Left ventricle myocardium inferior (tissue), 1 donor: ENCODE measurements around the gene TMC1. TPM values are rescaled to one million over a fixed set of nuclear protein-coding genes. Genes with fewer than 3 reads are reported as not detected.

Experiments
- DNase-seq: peaks from one replicate; pipeline ENCODE4 v3.0.0-alpha.2; 2020
- H3K27ac ChIP-seq: fragments of 200-600 bp; replicated peaks from 2 replicates; pipeline ENCODE4 v1.8.0; 2021
- H3K27me3 ChIP-seq: fragments of 200-600 bp; 2 replicates; pipeline ENCODE4 v1.8.0; 2021; ENCODE audit warnings: low read depth
- H3K36me3 ChIP-seq: fragments of 200-600 bp; 2 replicates; pipeline ENCODE4 v1.8.0; 2021
- H3K4me1 ChIP-seq: fragments of 200-600 bp; 2 replicates; pipeline ENCODE4 v1.8.0; 2021
- H3K4me3 ChIP-seq: fragments of 200-600 bp; 2 replicates; pipeline ENCODE4 v1.8.0; 2021; ENCODE audit warnings: mild to moderate bottlenecking, moderate library complexity
- H3K9me3 ChIP-seq: fragments of 200-600 bp; replicated peaks from 2 replicates; pipeline ENCODE4 v1.8.0; 2021
- CTCF ChIP-seq: fragments of 200-600 bp; IDR thresholded peaks from 2 replicates; pipeline ENCODE4 v1.8.0; 2021; ENCODE audit warnings: antibody characterized with exemption, mild to moderate bottlenecking, borderline replicate concordance
- intact Hi-C: fragments of 100-400 bp; cut with micrococcal nuclease; formaldehyde crosslinking; loops from one replicate; pipeline ENCODE4 v1.11.0; 2022
- total RNA-seq: library from RNA; stranded (reverse); fragmentation: NEBNext Ultra II Directional; extraction: Animal tissue kit (Norgen Biotek cat#: 25700); gene quantifications from one replicate; pipeline ENCODE4 v1.2.1, GENCODE V29; 2021
- donor health status: DM: no; HTN: yes; CAD: no; lungs with severe emphysema.

TMC1 gene
- total RNA-seq, 1 donor from 2014 or later = 0.25 TPM

- Histone ChIP-seq H3K27me3 (no peaks in the 10 kb centered on the region), H3K36me3 (no peaks in the 10 kb centered on the region), H3K9me3 (no peaks in the 10 kb centered on the region), H3K27ac (no peak overlapping the region), H3K4me3 (no peak overlapping the region), H3K4me1 (no peaks in the 10 kb centered on the region)
- no peak for DNase-seq
- intact Hi-C loops = no loop called here
- TF ChIP-seq CTCF = no peak
Observed at GRCh38 chr9:72649127-72649442, 127.7 kb downstream of the TMC1 start.

GRCh38 chr9:72650206-72650605 lies 128.8 kb downstream of the TMC1 start:
- TF ChIP-seq CTCF = no peak
- intact Hi-C loops = no loop called here

GRCh38 chr9:72656021-72656420 lies 134.6 kb downstream of the TMC1 start:
- Histone ChIP-seq H3K36me3 (no peaks in the 10 kb centered on the region), H3K4me3 (no peak overlapping the region), H3K9me3 (no peaks in the 10 kb centered on the region), H3K4me1 (no peaks in the 10 kb centered on the region), H3K27me3 (no peaks in the 10 kb centered on the region), H3K27ac (no peak overlapping the region)
- intact Hi-C loops = no loop called here
- DNase-seq = no peak
- no peak for TF ChIP-seq CTCF

More at GRCh38 chr9:72650206-72650605, 128.8 kb downstream of the TMC1 start:
- DNase-seq = no peak
- Histone ChIP-seq H3K27ac (no peak overlapping the region), H3K4me3 (no peak overlapping the region), H3K36me3 (no peaks in the 10 kb centered on the region), H3K27me3 (no peaks in the 10 kb centered on the region), H3K9me3 (no peaks in the 10 kb centered on the region), H3K4me1 (no peaks in the 10 kb centered on the region)

GRCh38 chr9:72657023-72657422 lies 135.6 kb downstream of the TMC1 start:
- TF ChIP-seq CTCF = no peak

GRCh38 chr9:72658703-72659102 lies 137.3 kb downstream of the TMC1 start:
- Histone ChIP-seq H3K27me3 (no peaks in the 10 kb centered on the region), H3K27ac (no peak overlapping the region), H3K36me3 (no peaks in the 10 kb centered on the region), H3K9me3 (no peaks in the 10 kb centered on the region), H3K4me1 (no peaks in the 10 kb centered on the region), H3K4me3 (no peak overlapping the region)
- no peak for DNase-seq
- intact Hi-C loops = no loop called here
- TF ChIP-seq CTCF = no peak

More at GRCh38 chr9:72657023-72657422, 135.6 kb downstream of the TMC1 start:
- DNase-seq = no peak
- no peaks in the 10 kb centered on the region for H3K36me3 ChIP-seq
- intact Hi-C loops = no loop called here
- no peak overlapping the region for H3K27ac ChIP-seq
- no peaks in the 10 kb centered on the region for H3K4me1 ChIP-seq
- no peak overlapping the region for H3K4me3 ChIP-seq
- no peaks in the 10 kb centered on the region for H3K9me3 ChIP-seq
- no peaks in the 10 kb centered on the region for H3K27me3 ChIP-seq
